ENCODE results near the gene USP49.
A peak's percentile ranks its signal among the peaks of the same experiment; 100 is the strongest.

Gene USP49

DNA sequence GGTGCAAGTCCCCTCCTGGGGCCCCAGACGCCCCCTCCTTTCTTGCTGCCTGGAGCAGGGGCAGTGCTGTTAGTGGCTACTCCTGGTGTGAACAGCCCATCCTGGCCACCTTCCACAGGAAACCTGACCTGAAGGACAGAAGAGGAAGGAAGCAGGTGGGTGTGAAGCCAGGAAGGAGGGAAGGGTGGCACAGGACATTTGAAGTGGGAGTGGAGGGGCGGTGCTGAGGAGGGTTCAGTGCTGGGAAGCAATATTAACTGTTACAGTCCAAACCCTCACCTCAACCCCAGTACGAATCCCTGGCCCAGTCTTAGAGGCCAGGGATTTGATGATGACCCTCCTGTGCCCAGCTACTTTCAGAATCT lies 113.8 kb downstream of the USP49 start:
- H3K4me3 ChIP-seq (ENCODE audit: insufficient read depth, low read length, poor library complexity, severe bottlenecking): no peak overlapping the region
- H3K9ac ChIP-seq (ENCODE audit: low read length): no peak overlapping the region
- H3K27ac ChIP-seq (ENCODE audit: low read depth, low read length): no peak overlapping the region
- no peak overlapping the region for H2AFZ ChIP-seq (ENCODE audit: low read depth, low read length, severe bottlenecking)
- H3K9me2 ChIP-seq (replicated peaks; ENCODE audit: insufficient read depth, low read length): no peaks in the 10 kb centered on the region
- H3K27me3 ChIP-seq (ENCODE audit: low read length): no peaks in the 10 kb centered on the region
- H3K9me3 ChIP-seq (ENCODE audit: insufficient read depth, low read length): no peaks in the 10 kb centered on the region
- no peak for TF ChIP-seq EZH2phosphoT487 (conservative IDR thresholded peaks at IDR 0.05; ENCODE audit: low read length)
- TF ChIP-seq, protein P1, sequence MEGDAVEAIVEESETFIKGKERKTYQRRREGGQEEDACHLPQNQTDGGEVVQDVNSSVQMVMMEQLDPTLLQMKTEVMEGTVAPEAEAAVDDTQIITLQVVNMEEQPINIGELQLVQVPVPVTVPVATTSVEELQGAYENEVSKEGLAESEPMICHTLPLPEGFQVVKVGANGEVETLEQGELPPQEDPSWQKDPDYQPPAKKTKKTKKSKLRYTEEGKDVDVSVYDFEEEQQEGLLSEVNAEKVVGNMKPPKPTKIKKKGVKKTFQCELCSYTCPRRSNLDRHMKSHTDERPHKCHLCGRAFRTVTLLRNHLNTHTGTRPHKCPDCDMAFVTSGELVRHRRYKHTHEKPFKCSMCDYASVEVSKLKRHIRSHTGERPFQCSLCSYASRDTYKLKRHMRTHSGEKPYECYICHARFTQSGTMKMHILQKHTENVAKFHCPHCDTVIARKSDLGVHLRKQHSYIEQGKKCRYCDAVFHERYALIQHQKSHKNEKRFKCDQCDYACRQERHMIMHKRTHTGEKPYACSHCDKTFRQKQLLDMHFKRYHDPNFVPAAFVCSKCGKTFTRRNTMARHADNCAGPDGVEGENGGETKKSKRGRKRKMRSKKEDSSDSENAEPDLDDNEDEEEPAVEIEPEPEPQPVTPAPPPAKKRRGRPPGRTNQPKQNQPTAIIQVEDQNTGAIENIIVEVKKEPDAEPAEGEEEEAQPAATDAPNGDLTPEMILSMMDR (IDR thresholded peaks at IDR 0.05; ENCODE audit: insufficient read depth, low read length, poor library complexity, severe bottlenecking): no peak
- H3K4me2 ChIP-seq (ENCODE audit: low read depth, low read length, poor library complexity, severe bottlenecking): no peak overlapping the region
- H3K79me2 ChIP-seq (ENCODE audit: insufficient read depth, low read length): no peaks in the 10 kb centered on the region
- no peaks in the 10 kb centered on the region for H3K36me3 ChIP-seq (ENCODE audit: low read length)
- H3F3A ChIP-seq (ENCODE audit: insufficient read depth): peaks cover 18% of the 10 kb centered on the region
- H4K20me1 ChIP-seq (ENCODE audit: low read depth, low read length): no peaks in the 10 kb centered on the region

DNA sequence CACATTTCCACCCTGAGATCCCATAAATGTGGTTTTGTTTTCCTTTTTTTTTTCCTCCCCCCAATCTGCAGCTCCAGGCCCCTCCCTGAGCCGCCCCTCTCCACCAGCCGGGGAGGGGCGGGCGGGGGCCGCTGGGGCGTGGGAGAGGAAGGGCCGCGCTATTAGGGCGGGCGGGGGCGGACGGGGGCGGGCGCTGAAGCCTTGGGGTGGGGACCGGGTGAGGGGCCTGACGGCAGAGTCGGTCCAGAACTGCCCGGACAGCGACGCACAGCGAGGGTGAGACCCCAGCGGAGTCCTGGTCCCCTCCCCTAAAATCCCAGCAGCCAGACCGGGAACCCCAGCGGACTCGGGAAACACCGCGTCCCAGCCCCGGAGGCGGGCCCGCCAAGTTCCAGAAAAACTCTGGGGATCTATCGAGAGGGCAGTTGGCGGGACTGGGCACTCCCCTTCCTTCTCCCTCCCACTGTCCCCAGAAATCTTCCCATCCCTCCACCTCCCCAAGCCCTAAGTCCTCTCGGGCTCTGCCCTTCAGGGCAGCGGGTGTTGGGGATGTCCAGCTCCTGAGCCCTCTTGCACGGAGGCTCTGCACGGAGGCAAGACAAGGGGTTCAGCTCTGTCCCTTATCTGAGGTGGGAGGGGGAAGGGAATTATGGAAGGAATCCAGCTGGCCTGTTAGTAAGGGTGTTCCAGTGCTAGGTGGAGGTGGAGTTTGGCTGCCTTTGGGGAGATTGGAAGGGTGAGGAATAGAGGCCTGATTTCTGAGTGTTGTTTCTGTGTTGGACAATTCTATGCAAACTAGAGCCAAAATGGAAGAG lies 114.4 kb downstream of the USP49 start, which contains the start of gene PRICKLE4:
Gene PRICKLE4, plus strand, starts transcription at position 232 of the 815 bp plus-strand sequence. CDS start 2,692 bp downstream, outside the sequence.
- Histone ChIP-seq H3F3A (ENCODE audit: insufficient read depth) (peaks cover 18% of the 10 kb centered on the region), H3K9me3 (ENCODE audit: insufficient read depth, low read length) (no peaks in the 10 kb centered on the region), H3K9me2 (replicated peaks; ENCODE audit: insufficient read depth, low read length) (no peaks in the 10 kb centered on the region), H2AFZ (ENCODE audit: low read depth, low read length, severe bottlenecking) (peak within 1 kb of the TSS; percentile 99), H3K4me3 (ENCODE audit: insufficient read depth, low read length, poor library complexity, severe bottlenecking) (peak within 1 kb of the TSS; percentile 80), H3K27ac (ENCODE audit: low read depth, low read length) (no peak within 1 kb of the TSS), H3K9ac (ENCODE audit: low read length) (peak within 1 kb of the TSS; percentile 68), H3K27me3 (ENCODE audit: low read length) (no peaks in the 10 kb centered on the region), H3K79me2 (ENCODE audit: insufficient read depth, low read length) (no peaks in the 10 kb centered on the region), H3K4me2 (ENCODE audit: low read depth, low read length, poor library complexity, severe bottlenecking) (peak within 1 kb of the TSS; percentile 90), H3K36me3 (ENCODE audit: low read length) (no peaks in the 10 kb centered on the region), H4K20me1 (ENCODE audit: low read depth, low read length) (no peaks in the 10 kb centered on the region)
- TF ChIP-seq EZH2phosphoT487 (conservative IDR thresholded peaks at IDR 0.05; ENCODE audit: low read length): no peak
- TF ChIP-seq, protein P1 (IDR thresholded peaks at IDR 0.05; ENCODE audit: insufficient read depth, low read length, poor library complexity, severe bottlenecking): no peak

DNA sequence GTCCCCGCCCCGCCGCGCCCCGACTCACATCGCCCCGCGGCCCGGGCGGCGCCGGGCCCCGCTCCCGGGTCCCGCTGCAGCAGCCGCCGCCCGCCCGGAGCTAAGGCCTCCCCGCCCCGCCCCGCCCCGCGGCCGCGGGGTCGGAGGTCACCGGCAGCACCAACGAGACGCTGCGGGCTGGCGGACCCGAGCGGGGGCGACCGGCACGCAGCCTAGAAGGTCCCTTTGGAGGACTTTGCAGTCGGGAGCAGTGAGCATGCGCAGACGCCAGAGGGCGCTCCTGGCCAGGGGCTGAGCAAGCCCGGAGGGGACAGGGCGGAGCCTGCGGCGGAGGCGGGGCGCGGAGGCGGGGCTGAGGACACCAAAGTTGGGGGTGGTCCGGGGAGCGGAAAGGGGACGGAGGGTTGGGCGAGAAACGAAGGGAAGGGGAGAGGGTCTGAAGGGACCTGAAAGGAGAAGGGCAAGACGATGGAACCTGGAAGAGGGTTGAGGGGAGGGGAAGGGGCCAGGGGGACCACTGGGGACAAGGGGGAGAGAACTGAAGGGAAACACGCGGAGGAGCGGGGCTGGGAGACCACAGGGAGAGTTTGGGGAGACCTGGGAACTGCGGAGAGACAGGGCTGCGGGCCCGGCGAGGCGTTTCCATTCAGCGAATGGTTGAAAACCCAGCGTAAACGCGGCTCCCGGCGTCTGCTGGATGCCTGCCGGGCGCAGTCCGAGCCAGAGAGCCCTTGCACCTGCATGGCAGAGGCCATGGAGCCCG lies 115.2 kb downstream of the USP49 start, which contains the start of gene FRS3:
Gene FRS3, minus strand, starts transcription at position 113 of the 763 bp plus-strand sequence. CDS start 2,913 bp downstream, outside the sequence.
- peak within 1 kb of the TSS; percentile 99 for H2AFZ ChIP-seq (ENCODE audit: low read depth, low read length, severe bottlenecking)
- TF ChIP-seq, protein P1 (IDR thresholded peaks at IDR 0.05; ENCODE audit: insufficient read depth, low read length, poor library complexity, severe bottlenecking): peak; percentile 100
- no peak for TF ChIP-seq EZH2phosphoT487 (conservative IDR thresholded peaks at IDR 0.05; ENCODE audit: low read length)
- H3K4me2 ChIP-seq (ENCODE audit: low read depth, low read length, poor library complexity, severe bottlenecking): peak within 1 kb of the TSS; percentile 90
- H3K9me3 ChIP-seq (ENCODE audit: insufficient read depth, low read length): no peaks in the 10 kb centered on the region
- no peaks in the 10 kb centered on the region for H3K9me2 ChIP-seq (replicated peaks; ENCODE audit: insufficient read depth, low read length)
- H3F3A ChIP-seq (ENCODE audit: insufficient read depth): peaks cover 18% of the 10 kb centered on the region
- no peak within 1 kb of the TSS for H3K27ac ChIP-seq (ENCODE audit: low read depth, low read length)
- H3K79me2 ChIP-seq (ENCODE audit: insufficient read depth, low read length): no peaks in the 10 kb centered on the region
- H3K27me3 ChIP-seq (ENCODE audit: low read length): no peaks in the 10 kb centered on the region
- peak within 1 kb of the TSS; percentile 80 for H3K4me3 ChIP-seq (ENCODE audit: insufficient read depth, low read length, poor library complexity, severe bottlenecking)
- no peaks in the 10 kb centered on the region for H3K36me3 ChIP-seq (ENCODE audit: low read length)
- peak within 1 kb of the TSS; percentile 68 for H3K9ac ChIP-seq (ENCODE audit: low read length)
- no peaks in the 10 kb centered on the region for H4K20me1 ChIP-seq (ENCODE audit: low read depth, low read length)

All from SU-DHL-6 (cell line).